Keratinocyte (primary cell): ENCODE data around the gene RBMS3. TPM values are rescaled to one million over a fixed set of nuclear protein-coding genes. Genes with fewer than 3 reads are reported as not detected.

Source experiments
- DNase-seq: peaks from one replicate; pipeline ENCODE4 v3.0.0-alpha.2; 2011; ENCODE audit warnings: low read depth, missing footprints, low spot score
- FAIRE-seq: peaks from 2 replicates; lab custom pipeline; 2011; peaks lifted over from hg19 to GRCh38; lab: Jason Lieb, UNC
- H2AFZ ChIP-seq: 2 replicates; pipeline ENCODE4 v1.6.0; 2012; ENCODE audit warnings: low read length, control low read depth, inconsistent platforms; ENCODE audit not compliant: control insufficient read depth
- H3K27ac ChIP-seq: 2 replicates; pipeline ENCODE4 v1.5.1; 2011; ENCODE audit warnings: low read length; ENCODE audit not compliant: control insufficient read depth, insufficient read depth
- H3K27me3 ChIP-seq: 3 replicates; pipeline ENCODE4 v1.6.0; 2011; ENCODE audit warnings: low read length; ENCODE audit not compliant: control insufficient read depth, insufficient read depth; ENCODE audit errors: extremely low read depth
- H3K36me3 ChIP-seq, 2 experiments: 2 replicates in 1 of 2; 3 replicates in 1 of 2; pipeline ENCODE4 v1.5.1; 2011; ENCODE audit warnings: low read length in 2 of 2, mild to moderate bottlenecking in 1 of 2; ENCODE audit not compliant: control insufficient read depth in 2 of 2, insufficient read depth in 2 of 2; ENCODE audit errors: extremely low read depth in 1 of 2
- H3K4me1 ChIP-seq: 3 replicates; pipeline ENCODE4 v1.5.1; 2011; ENCODE audit warnings: low read length; ENCODE audit not compliant: control insufficient read depth, insufficient read depth; ENCODE audit errors: extremely low read depth
- H3K4me2 ChIP-seq: 3 replicates; pipeline ENCODE4 v1.6.0; 2011; ENCODE audit warnings: low read depth, low read length; ENCODE audit not compliant: control insufficient read depth, insufficient read depth; ENCODE audit errors: extremely low read depth
- H3K4me3 ChIP-seq, 3 experiments: fragments of 200-600 bp in 1 of 3; sonication (generic) in 1 of 3; 2 replicates in 2 of 3; 3 replicates in 1 of 3; pipeline ENCODE4 v1.5.1; 2011 to 2016; ENCODE audit warnings: low read length in 3 of 3, mild to moderate bottlenecking in 3 of 3, control low read depth in 2 of 3, inconsistent platforms in 1 of 3, low read depth in 1 of 3, mixed read lengths in 1 of 3, mixed run types in 1 of 3, moderate library complexity in 1 of 3; ENCODE audit not compliant: control insufficient read depth in 2 of 3, insufficient read depth in 2 of 3; ENCODE audit errors: extremely low read depth in 1 of 3
- H3K79me2 ChIP-seq: 2 replicates; pipeline ENCODE4 v1.6.0; 2012; ENCODE audit warnings: low read length; ENCODE audit not compliant: control insufficient read depth, insufficient read depth
- H3K9ac ChIP-seq: 3 replicates; pipeline ENCODE4 v1.6.0; 2011; ENCODE audit warnings: low read length; ENCODE audit not compliant: control insufficient read depth, insufficient read depth; ENCODE audit errors: extremely low read depth
- H3K9me1 ChIP-seq: 3 replicates; pipeline ENCODE4 v1.6.0; 2011; ENCODE audit warnings: low read length; ENCODE audit not compliant: control insufficient read depth, insufficient read depth; ENCODE audit errors: extremely low read depth
- H3K9me3 ChIP-seq: 2 replicates; pipeline ENCODE4 v1.5.1; 2012; ENCODE audit warnings: low read depth, low read length; ENCODE audit not compliant: control insufficient read depth
- H4K20me1 ChIP-seq: 3 replicates; pipeline ENCODE4 v1.6.0; 2011; ENCODE audit warnings: low read length; ENCODE audit not compliant: control insufficient read depth, insufficient read depth; ENCODE audit errors: extremely low read depth
- EZH2 ChIP-seq: IDR thresholded peaks from one replicate; pipeline ENCODE4 v1.6.1; 2012; ENCODE audit warnings: inconsistent platforms, mild to moderate bottlenecking, low read length, moderate library complexity
- dilution Hi-C: fragments of 300-500 bp; cut with MboI; formaldehyde crosslinking; loops from one replicate; pipeline ENCODE4 v1.7.0; 2020; ENCODE audit warnings: low sequenced_read_pairs; ENCODE audit not compliant: extremely low pct_ligation_motif_present
- polyA plus RNA-seq, 5 experiments: library from polyadenylated mRNA; depleted of rRNA in 3 of 5; stranded (reverse) in 3 of 5; stranded (forward) in 1 of 5; unstranded in 1 of 5; fragments of >200 nt; gene quantifications; 1 replicate in 1 of 5; 2 replicates in 3 of 5; 3 replicates in 1 of 5; pipeline versions ENCODE4 v1.2.1 to v1.2.3, GENCODE V29; 2011 to 2012; ENCODE audit warnings: missing spikeins in 2 of 5, low read depth in 1 of 5, low replicate concordance in 1 of 5
- TF ChIP-seq, protein P1 (sequence below), 3 experiments: IDR thresholded peaks in 1 of 3; conservative IDR thresholded peaks in 1 of 3; optimal IDR thresholded peaks in 1 of 3; 2 replicates in 2 of 3; 3 replicates in 1 of 3; pipeline versions ENCODE3 to v1.5.1; 2011; ENCODE audit warnings: low read length in 3 of 3, mild to moderate bottlenecking in 3 of 3, moderate library complexity in 2 of 3, control low read depth in 1 of 3, inconsistent platforms in 1 of 3; ENCODE audit not compliant: insufficient read depth in 2 of 3; ENCODE audit errors: extremely low read depth in 1 of 3

Gene RBMS3
- polyA plus RNA-seq, 1 donor (not counting 4 experiments of a cell fraction or from before 2014, with no cell fraction given) = 2.3 TPM

DNA sequence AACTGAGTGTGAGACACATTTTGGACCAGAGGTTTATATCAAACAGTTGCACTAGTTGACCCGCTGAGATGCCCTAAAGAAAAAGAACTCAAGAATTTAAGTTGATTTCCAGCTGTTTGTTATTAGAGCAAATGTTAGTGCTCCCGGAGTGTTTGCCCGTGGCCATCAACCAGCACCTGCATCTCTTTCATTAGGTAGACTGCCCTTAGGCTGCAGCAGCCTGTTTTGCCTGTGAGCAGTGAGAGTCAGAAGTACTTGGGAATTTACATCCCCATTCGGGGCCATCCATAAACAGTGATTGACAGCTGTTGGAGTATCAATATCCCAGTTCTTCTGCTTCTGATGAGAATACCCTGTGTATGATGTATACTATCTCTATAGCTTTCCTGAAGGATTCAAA, 492.6 kb downstream of the RBMS3 start:
- no peak for TF ChIP-seq EZH2
- TF ChIP-seq, protein P1, sequence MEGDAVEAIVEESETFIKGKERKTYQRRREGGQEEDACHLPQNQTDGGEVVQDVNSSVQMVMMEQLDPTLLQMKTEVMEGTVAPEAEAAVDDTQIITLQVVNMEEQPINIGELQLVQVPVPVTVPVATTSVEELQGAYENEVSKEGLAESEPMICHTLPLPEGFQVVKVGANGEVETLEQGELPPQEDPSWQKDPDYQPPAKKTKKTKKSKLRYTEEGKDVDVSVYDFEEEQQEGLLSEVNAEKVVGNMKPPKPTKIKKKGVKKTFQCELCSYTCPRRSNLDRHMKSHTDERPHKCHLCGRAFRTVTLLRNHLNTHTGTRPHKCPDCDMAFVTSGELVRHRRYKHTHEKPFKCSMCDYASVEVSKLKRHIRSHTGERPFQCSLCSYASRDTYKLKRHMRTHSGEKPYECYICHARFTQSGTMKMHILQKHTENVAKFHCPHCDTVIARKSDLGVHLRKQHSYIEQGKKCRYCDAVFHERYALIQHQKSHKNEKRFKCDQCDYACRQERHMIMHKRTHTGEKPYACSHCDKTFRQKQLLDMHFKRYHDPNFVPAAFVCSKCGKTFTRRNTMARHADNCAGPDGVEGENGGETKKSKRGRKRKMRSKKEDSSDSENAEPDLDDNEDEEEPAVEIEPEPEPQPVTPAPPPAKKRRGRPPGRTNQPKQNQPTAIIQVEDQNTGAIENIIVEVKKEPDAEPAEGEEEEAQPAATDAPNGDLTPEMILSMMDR (optimal IDR thresholded peaks at IDR 0.05 in 1 of 3, IDR thresholded peaks at IDR 0.05 in 1 of 3, conservative IDR thresholded peaks at IDR 0.05 in 1 of 3; ENCODE audit: extremely low read depth in 1 of 3, insufficient read depth in 2 of 3, low read length in 3 of 3) = no peak
- no peaks in the 10 kb centered on the region for H3K4me1 ChIP-seq
- no peak overlapping the region for H2AFZ ChIP-seq
- H3K9ac ChIP-seq = no peak overlapping the region
- no peaks in the 10 kb centered on the region for H3K79me2 ChIP-seq
- FAIRE-seq = no peak
- H3K36me3 ChIP-seq = no peaks in the 10 kb centered on the region
- dilution Hi-C loops = no loop called here
- H3K27me3 ChIP-seq = no peaks in the 10 kb centered on the region
- no peaks in the 10 kb centered on the region for H4K20me1 ChIP-seq
- no peak overlapping the region for H3K4me2 ChIP-seq
- no peak overlapping the region for H3K27ac ChIP-seq
- no peak overlapping the region for H3K4me3 ChIP-seq
- H3K9me1 ChIP-seq = no peaks in the 10 kb centered on the region
- no peak for DNase-seq
- H3K9me3 ChIP-seq = no peaks in the 10 kb centered on the region

GRCh38 chr3:29775340-29775739, 494.5 kb downstream of the RBMS3 start:
- Histone ChIP-seq H3K9ac (no peak overlapping the region), H3K4me2 (no peak overlapping the region)

More at GRCh38 chr3:29775340-29775739, 494.5 kb downstream of the RBMS3 start:
- H3K4me3 ChIP-seq = no peak overlapping the region
- dilution Hi-C loops = no loop called here
- no peaks in the 10 kb centered on the region for H3K9me1 ChIP-seq
- H3K4me1 ChIP-seq = no peaks in the 10 kb centered on the region
- no peaks in the 10 kb centered on the region for H4K20me1 ChIP-seq
- no peaks in the 10 kb centered on the region for H3K9me3 ChIP-seq
- no peaks in the 10 kb centered on the region for H3K79me2 ChIP-seq
- DNase-seq (no peak), FAIRE-seq (no peak)
- no peaks in the 10 kb centered on the region for H3K27me3 ChIP-seq
- no peak for TF ChIP-seq EZH2
- TF ChIP-seq, protein P1 (optimal IDR thresholded peaks at IDR 0.05 in 1 of 3, IDR thresholded peaks at IDR 0.05 in 1 of 3, conservative IDR thresholded peaks at IDR 0.05 in 1 of 3; ENCODE audit: extremely low read depth in 1 of 3, insufficient read depth in 2 of 3, low read length in 3 of 3) = no peak
- no peak overlapping the region for H2AFZ ChIP-seq
- H3K36me3 ChIP-seq = no peaks in the 10 kb centered on the region
- no peak overlapping the region for H3K27ac ChIP-seq
